Parathyroid adenoma (tissue), 2 donors: Measurements from ENCODE around the gene MMEL1.

ENCODE experiments used
- H2AFZ ChIP-seq: fragments of 300-600 bp; sonication (generic); one replicate; pipeline ENCODE4 v1.7.0; 2017; ENCODE audit warnings: antibody characterized with exemption, mild to moderate bottlenecking
- H3K27ac ChIP-seq: fragments of 300-600 bp; sonication (generic); one replicate; pipeline ENCODE4 v1.7.0; 2017
- H3K27me3 ChIP-seq: fragments of 300-600 bp; sonication (generic); one replicate; pipeline ENCODE4 v1.7.0; 2017; ENCODE audit warnings: low read length; ENCODE audit not compliant: control insufficient read depth, insufficient read depth
- H3K36me3 ChIP-seq: fragments of 300-600 bp; sonication (generic); one replicate; pipeline ENCODE4 v1.7.0; 2017; ENCODE audit warnings: low read length; ENCODE audit not compliant: control insufficient read depth, insufficient read depth
- H3K4me1 ChIP-seq: fragments of 300-600 bp; sonication (generic); one replicate; pipeline ENCODE4 v1.7.0; 2017; ENCODE audit warnings: control low read depth
- H3K4me2 ChIP-seq: fragments of 300-600 bp; sonication (generic); one replicate; pipeline ENCODE4 v1.7.0; 2017; ENCODE audit warnings: low read length
- H3K4me3 ChIP-seq: fragments of 300-600 bp; sonication (generic); one replicate; pipeline ENCODE4 v1.7.0; 2017; ENCODE audit warnings: low read depth, low read length
- H3K79me2 ChIP-seq: fragments of 300-600 bp; sonication (generic); one replicate; pipeline ENCODE4 v1.7.0; 2017; ENCODE audit warnings: control low read depth
- H3K9ac ChIP-seq: fragments of 300-600 bp; sonication (generic); one replicate; pipeline ENCODE4 v1.7.0; 2017; ENCODE audit warnings: mild to moderate bottlenecking
- H3K9me3 ChIP-seq: fragments of 300-600 bp; sonication (generic); one replicate; pipeline ENCODE4 v1.7.0; 2017; ENCODE audit warnings: low read length; ENCODE audit not compliant: control insufficient read depth
- TF ChIP-seq, protein P1 (sequence below): fragments of 300-600 bp; sonication (generic); IDR thresholded peaks from one replicate; pipeline ENCODE4 v1.7.0; 2017; ENCODE audit warnings: antibody characterized with exemption, mild to moderate bottlenecking
- donor health status: primary hyperparathyroidism.

MMEL1 gene

DNA sequence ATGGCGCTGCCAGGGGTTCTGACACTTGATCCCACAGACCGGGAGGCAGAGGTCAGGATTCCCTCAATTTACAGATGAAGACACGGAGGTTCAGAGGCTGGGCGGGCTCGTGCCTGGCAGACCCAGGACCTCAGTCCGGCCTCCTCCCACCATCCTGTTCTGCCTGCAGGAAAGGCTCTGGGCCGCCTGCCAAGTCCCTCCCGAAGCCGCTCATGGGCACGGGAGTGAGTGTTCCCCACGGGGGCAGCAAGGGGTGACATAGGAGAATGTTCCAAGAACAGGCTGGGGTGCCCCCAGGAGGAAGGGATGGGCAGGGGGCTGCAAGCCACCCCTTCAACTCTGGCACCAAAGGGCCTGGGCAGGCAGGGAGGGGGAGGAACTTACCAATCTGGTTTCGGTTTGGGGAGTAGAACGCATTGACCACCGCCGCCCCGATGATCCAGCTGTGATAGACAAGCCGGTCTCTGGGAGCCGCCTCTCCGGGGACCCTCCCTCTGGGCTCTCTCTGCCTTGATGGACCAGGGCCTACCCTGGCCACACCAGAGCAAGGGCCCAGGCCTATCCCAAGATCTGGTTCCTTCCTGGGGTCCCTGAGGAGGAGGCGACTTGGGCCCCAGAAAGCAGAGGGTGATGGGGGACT, 38.7 kb downstream of the MMEL1 start:
- Histone ChIP-seq H3K9ac (no peak overlapping the region), H3K27me3 (no peaks in the 10 kb centered on the region), H3K36me3 (no peaks in the 10 kb centered on the region), H3K27ac (no peak overlapping the region), H3K4me2 (peak overlapping the region; percentile 39), H3K4me1 (no peaks in the 10 kb centered on the region), H2AFZ (no peak overlapping the region), H3K79me2 (no peaks in the 10 kb centered on the region), H3K9me3 (no peaks in the 10 kb centered on the region), H3K4me3 (no peak overlapping the region)
- TF ChIP-seq, protein P1, sequence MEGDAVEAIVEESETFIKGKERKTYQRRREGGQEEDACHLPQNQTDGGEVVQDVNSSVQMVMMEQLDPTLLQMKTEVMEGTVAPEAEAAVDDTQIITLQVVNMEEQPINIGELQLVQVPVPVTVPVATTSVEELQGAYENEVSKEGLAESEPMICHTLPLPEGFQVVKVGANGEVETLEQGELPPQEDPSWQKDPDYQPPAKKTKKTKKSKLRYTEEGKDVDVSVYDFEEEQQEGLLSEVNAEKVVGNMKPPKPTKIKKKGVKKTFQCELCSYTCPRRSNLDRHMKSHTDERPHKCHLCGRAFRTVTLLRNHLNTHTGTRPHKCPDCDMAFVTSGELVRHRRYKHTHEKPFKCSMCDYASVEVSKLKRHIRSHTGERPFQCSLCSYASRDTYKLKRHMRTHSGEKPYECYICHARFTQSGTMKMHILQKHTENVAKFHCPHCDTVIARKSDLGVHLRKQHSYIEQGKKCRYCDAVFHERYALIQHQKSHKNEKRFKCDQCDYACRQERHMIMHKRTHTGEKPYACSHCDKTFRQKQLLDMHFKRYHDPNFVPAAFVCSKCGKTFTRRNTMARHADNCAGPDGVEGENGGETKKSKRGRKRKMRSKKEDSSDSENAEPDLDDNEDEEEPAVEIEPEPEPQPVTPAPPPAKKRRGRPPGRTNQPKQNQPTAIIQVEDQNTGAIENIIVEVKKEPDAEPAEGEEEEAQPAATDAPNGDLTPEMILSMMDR, result no peak

DNA sequence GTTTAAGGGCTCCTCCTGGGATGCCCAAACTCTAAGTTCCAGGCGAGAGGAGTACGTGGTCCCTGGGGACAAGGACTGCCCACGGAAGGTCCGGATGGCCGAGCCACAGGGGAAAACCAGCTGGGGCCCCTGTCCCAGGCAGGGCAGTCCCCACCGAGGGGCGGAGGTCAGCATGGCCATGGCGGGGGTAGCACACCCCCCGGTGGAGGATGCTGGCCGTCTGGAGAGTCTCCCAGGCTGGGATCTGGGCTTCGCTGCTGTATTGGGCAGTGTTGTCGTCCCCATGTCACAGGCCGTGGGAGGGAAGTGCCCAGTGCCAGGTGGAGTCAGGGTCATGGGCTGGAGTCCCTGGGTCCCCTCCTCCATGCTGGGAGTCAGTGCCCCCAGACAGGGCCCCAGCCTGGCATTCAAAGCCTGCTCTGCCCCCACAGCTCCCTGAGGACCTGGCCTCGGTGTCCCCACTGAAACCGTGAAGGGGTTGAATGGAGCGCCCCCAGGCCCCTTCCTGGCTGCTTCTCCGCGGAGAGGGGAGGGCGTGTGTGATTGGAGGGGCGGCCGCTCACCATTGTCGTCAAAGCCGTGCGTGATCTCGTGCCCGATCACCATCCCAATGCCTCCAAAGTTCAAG, 39.5 kb downstream of the MMEL1 start:
- Histone ChIP-seq H3K4me1 (no peaks in the 10 kb centered on the region), H2AFZ (no peak overlapping the region), H3K9ac (no peak overlapping the region), H3K4me3 (no peak overlapping the region), H3K27ac (no peak overlapping the region), H3K4me2 (no peak overlapping the region), H3K79me2 (no peaks in the 10 kb centered on the region), H3K36me3 (no peaks in the 10 kb centered on the region), H3K9me3 (no peaks in the 10 kb centered on the region), H3K27me3 (no peaks in the 10 kb centered on the region)
- TF ChIP-seq, protein P1, result no peak

DNA sequence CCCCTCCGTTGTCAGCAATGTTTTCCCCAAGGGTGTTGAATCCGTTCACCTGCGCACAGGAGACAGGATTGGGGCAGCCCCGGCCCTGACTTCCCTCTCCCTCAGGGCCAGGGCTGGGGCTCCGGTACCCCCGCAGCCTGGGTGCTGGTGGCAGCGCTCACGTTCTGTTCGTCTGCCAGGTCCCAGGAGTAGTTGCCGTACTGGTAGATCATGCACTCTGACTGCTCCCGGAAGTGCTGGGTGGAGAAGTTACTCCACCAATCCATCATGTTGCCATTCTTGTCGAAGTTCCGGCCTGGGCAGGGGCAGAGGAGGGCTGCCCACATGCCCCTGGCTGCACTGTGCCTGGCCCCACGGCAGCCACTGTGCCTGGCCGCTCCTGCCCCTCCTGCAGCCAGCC, 40.1 kb downstream of the MMEL1 start:
- H3K27ac ChIP-seq, result no peak overlapping the region

DNA sequence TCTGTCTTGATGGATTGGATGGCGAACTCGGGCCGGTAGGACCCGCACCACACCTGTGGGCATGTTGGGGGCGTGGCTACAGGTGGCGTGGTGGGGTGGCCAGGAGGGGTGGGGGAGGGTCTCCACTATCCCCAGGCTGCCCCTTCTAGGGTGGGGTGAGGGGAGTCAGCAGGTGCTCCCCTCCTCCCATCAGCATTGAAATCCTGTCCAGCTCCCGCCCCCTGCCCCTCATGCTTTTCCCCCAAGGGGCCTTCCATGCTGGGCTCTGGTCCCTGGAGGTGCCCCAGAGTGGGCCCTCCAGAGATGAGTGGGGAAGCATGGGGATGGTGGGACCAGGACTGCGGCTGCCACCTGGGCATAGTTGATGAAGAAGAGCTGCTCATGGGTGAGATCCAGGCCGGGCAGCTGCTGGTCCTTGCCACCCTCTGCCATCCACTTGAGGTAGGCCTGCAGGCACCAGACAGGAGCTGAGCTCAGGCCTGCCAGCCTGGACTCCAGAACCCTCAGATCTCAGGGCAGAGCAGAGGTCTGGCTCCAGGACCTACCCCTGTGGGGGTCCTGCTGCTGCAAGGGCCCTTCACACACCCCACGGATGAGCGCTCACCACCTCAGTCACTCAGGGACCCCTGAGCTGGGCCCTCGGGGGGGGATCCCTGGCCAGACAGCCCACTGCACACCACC, 41.1 kb downstream of the MMEL1 start:
- TF ChIP-seq, protein P1, result no peak
- Histone ChIP-seq H3K27me3 (no peaks in the 10 kb centered on the region), H3K27ac (no peak overlapping the region), H3K4me1 (no peaks in the 10 kb centered on the region), H3K9me3 (no peaks in the 10 kb centered on the region), H3K4me3 (no peak overlapping the region), H3K4me2 (no peak overlapping the region), H3K9ac (no peak overlapping the region), H2AFZ (no peak overlapping the region), H3K79me2 (no peaks in the 10 kb centered on the region), H3K36me3 (no peaks in the 10 kb centered on the region)

More for the DNA sequence above, 40.1 kb downstream of the MMEL1 start:
- H2AFZ ChIP-seq, result no peak overlapping the region
- no peak overlapping the region for H3K4me2 ChIP-seq
- H3K9ac ChIP-seq, result no peak overlapping the region
- no peaks in the 10 kb centered on the region for H3K27me3 ChIP-seq
- H3K9me3 ChIP-seq, result no peaks in the 10 kb centered on the region
- no peaks in the 10 kb centered on the region for H3K79me2 ChIP-seq
- H3K4me1 ChIP-seq, result no peaks in the 10 kb centered on the region
- H3K4me3 ChIP-seq, result no peak overlapping the region
- H3K36me3 ChIP-seq, result no peaks in the 10 kb centered on the region
- TF ChIP-seq, protein P1, result no peak
